Stimulated activated naive CD4-positive, alpha-beta T cell treated with Interleukin-2 at 50 U/mL for 16 hours (primary cell): ENCODE results near the gene PDF.
"Not testable (repeated sequence)": the region's sequence is repeated elsewhere in the genome, so short reads cannot be mapped to it uniquely, and the experiment has no call there.

Source experiments
- DNase-seq: peaks from one replicate; lab custom pipeline; 2025; lab: John Stamatoyannopoulos, UW

PDF gene

GRCh38 chr16:69330286-69331109, at the start of gene PDF:
PDF (minus strand) TSS chr16:69330588; CDS start chr16:69330570, 18 bp downstream.
- DNase-seq: peak; percentile 82

- no peak for DNase-seq
These were observed 48.4 kb upstream of the PDF start for GRCh38 chr16:69378760-69379159.

- no peak for DNase-seq
These were observed 47.6 kb upstream of the PDF start for GRCh38 chr16:69378036-69378435.

GRCh38 chr16:69376393-69377059, 46.1 kb upstream of the PDF start:
- no peak for DNase-seq

- no peak for DNase-seq
These were observed 42.6 kb upstream of the PDF start for GRCh38 chr16:69373019-69373418.

- no peak for DNase-seq
These were observed 41.2 kb upstream of the PDF start for GRCh38 chr16:69371564-69371963.

- no peak for DNase-seq
These were observed 38.5 kb upstream of the PDF start for GRCh38 chr16:69368866-69369265.

- no peak for DNase-seq
These were observed 37.6 kb upstream of the PDF start for GRCh38 chr16:69367980-69368379.

GRCh38 chr16:69366431-69366830, 36.0 kb upstream of the PDF start:
- peak; percentile 9 for DNase-seq

GRCh38 chr16:69365901-69366300, 35.5 kb upstream of the PDF start:
- DNase-seq: no peak

- DNase-seq: no peak
These were observed 33.7 kb upstream of the PDF start for GRCh38 chr16:69364088-69364487.

GRCh38 chr16:69363281-69363717, 32.9 kb upstream of the PDF start:
- DNase-seq: no peak

GRCh38 chr16:69360070-69360469, 29.7 kb upstream of the PDF start:
- DNase-seq: not testable (repeated sequence)

GRCh38 chr16:69351309-69352027, 21.1 kb upstream of the PDF start, which contains the start of gene TMED6:
TMED6 (minus strand) TSS chr16:69351786; CDS start chr16:69351753, 33 bp downstream.
- DNase-seq: no peak

GRCh38 chr16:69350536-69351133, 20.2 kb upstream of the PDF start:
- no peak for DNase-seq

GRCh38 chr16:69349536-69349935, 19.1 kb upstream of the PDF start:
- no peak for DNase-seq

- no peak for DNase-seq
These were observed 17.8 kb upstream of the PDF start for GRCh38 chr16:69348222-69348621.

- DNase-seq: no peak
These were observed 16.3 kb upstream of the PDF start for GRCh38 chr16:69346683-69347082.

GRCh38 chr16:69345923-69346322, 15.5 kb upstream of the PDF start:
- DNase-seq: no peak

- DNase-seq: no peak
These were observed 13.8 kb upstream of the PDF start for GRCh38 chr16:69344171-69344570.

GRCh38 chr16:69340095-69340644, 9.8 kb upstream of the PDF start:
- peak; percentile 30 for DNase-seq
